ENCODE results near the gene SNTG2. TPM values are rescaled to one million over a fixed set of nuclear protein-coding genes. Genes with fewer than 3 reads are reported as not detected.
A peak's percentile ranks its signal among the peaks of the same experiment; 100 is the strongest.

SNTG2 gene
- total and polyA plus RNA-seq, 9 donors = 0.17 to 5.7 (median 1.3) TPM; not detected in 1

GRCh38 chr2:1210352-1210751 lies 259.7 kb downstream of the SNTG2 start:
- H3K9me3 ChIP-seq = no peaks in the 10 kb centered on the region
- DNase-seq = no peak
- H3K4me3 ChIP-seq = no peak overlapping the region
- intact Hi-C loops (cut with DNase I) = no loop called here
- no peak overlapping the region for H3K27ac ChIP-seq
- no peaks in the 10 kb centered on the region for H3K4me1 ChIP-seq (ENCODE audit: insufficient read depth)
- H3K36me3 ChIP-seq = no peaks in the 10 kb centered on the region
- 78 to 93% (median 90%) methylated on average over 3 of the region's 3 CpGs for WGBS, 3 donors
- no peaks in the 10 kb centered on the region for H3K27me3 ChIP-seq
- no peak for TF ChIP-seq CTCF (IDR thresholded peaks at IDR 0.05)
- no peak for TF ChIP-seq EP300 (IDR thresholded peaks at IDR 0.05)
- TF ChIP-seq POLR2A (IDR thresholded peaks at IDR 0.05) = no peak

DNA sequence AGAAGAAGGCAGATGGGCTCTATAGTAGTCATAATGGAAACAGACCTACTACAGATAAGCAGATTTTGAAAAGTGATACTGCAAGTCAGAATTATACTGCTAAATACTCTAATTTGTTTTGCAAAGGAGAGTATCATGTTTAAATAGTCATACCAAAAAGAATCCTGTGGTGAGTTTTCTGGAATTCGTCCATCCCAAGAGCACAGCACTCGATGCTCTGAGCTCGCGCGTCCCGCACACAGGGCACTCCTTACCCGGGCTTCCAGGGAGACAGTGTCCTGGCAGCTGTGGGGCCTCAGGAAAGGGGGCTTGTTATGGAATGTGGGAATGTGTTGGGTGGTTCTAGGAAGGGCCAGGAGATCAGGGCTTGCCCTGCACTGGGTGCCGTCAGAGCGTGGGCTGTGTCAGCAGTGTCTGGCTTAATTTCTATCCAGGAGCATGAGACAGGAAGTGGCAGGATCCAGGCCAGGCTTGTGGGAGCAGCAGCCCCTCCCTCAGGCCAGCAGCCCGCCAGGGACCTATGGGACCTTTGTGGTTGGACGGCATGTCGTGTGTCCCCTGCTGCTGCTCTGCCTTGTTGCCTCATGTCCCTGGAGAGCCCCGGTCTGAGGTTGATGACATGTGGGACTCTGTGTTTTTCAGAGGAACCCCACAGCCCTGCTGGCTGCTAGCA lies 269.4 kb downstream of the SNTG2 start:
- peak in 1 of 5 donors; percentile 49 for DNase-seq
- intact Hi-C loops (cut with DNase I) = no loop called here
- Histone ChIP-seq H3K9me3 (no peaks in the 10 kb centered on the region), H3K4me3 (no peak overlapping the region), H3K27ac (no peak overlapping the region), H3K27me3 (no peaks in the 10 kb centered on the region), H3K4me1 (ENCODE audit: insufficient read depth) (no peaks in the 10 kb centered on the region), H3K36me3 (no peaks in the 10 kb centered on the region)
- TF ChIP-seq EP300 (IDR thresholded peaks at IDR 0.05) (no peak), POLR2A (IDR thresholded peaks at IDR 0.05) (no peak), CTCF (IDR thresholded peaks at IDR 0.05) (no peak)
- 5 to 14% (median 6%) methylated on average over 13 of the region's 13 CpGs for WGBS, 3 donors

DNA sequence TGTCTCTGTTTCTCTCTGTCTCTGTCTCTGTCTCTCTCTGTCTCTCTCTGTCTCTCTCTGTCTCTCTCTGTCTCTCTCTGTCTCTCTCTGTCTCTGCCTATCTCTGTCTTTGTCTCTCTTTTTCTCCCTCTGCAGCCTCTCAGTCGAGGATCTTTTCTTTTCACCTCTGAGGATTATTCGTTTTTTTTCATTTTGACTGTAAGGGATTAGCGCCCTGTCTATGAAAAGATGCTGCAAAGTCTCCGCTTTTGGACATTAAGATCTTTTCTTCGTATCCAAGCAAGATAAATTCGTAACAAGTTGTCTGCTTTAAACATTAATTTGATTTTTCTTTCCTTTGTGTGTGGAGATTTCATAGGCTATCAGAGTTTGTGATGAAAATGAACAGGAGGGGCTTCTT lies 271.4 kb downstream of the SNTG2 start:
- Histone ChIP-seq H3K27ac (no peak overlapping the region), H3K4me1 (ENCODE audit: insufficient read depth) (no peaks in the 10 kb centered on the region), H3K4me3 (no peak overlapping the region), H3K36me3 (no peaks in the 10 kb centered on the region), H3K27me3 (no peaks in the 10 kb centered on the region), H3K9me3 (no peaks in the 10 kb centered on the region)
- WGBS, 3 donors = 68 to 78% (median 71%) methylated on average over 6 of the region's 6 CpGs
- intact Hi-C loops (cut with DNase I) = no loop called here
- TF ChIP-seq CTCF (IDR thresholded peaks at IDR 0.05) (no peak), POLR2A (IDR thresholded peaks at IDR 0.05) (no peak), EP300 (IDR thresholded peaks at IDR 0.05) (no peak)
- no peak for DNase-seq

DNA sequence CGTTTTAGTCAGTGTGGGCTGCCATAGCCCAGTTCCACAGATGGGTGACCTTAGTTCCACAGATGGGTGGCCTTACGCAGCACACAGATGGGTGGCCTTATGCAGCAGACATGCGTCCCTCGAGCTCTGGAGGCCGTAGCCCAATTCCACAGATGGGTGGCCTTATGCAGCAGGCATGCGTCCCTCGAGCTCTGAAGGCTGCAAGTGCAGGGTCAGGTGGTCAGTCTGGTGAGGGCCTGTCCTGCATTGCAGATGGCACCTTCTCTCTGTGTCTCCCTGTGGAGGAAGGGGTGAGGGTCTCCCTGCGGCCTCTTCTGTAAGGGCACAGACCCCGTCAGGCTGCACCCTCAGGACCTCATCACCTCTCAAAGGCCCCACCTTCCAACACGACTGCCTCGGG lies 273.1 kb downstream of the SNTG2 start:
- Histone ChIP-seq H3K27ac (no peak overlapping the region), H3K4me1 (ENCODE audit: insufficient read depth) (no peaks in the 10 kb centered on the region), H3K4me3 (no peak overlapping the region), H3K27me3 (no peaks in the 10 kb centered on the region), H3K9me3 (no peaks in the 10 kb centered on the region), H3K36me3 (no peaks in the 10 kb centered on the region)
- no peak for TF ChIP-seq EP300 (IDR thresholded peaks at IDR 0.05)
- TF ChIP-seq CTCF (IDR thresholded peaks at IDR 0.05) = no peak
- TF ChIP-seq POLR2A (IDR thresholded peaks at IDR 0.05) = no peak
- DNase-seq = no peak
- WGBS, 3 donors = 89 to 94% (median 94%) methylated on average over 11 of the region's 11 CpGs
- intact Hi-C loops (cut with DNase I) = no loop called here
